Panc1 (cell line): Measurements from ENCODE around the gene TIGD3. TPM values are rescaled to one million over a fixed set of nuclear protein-coding genes. Genes with fewer than 3 reads are reported as not detected.

Experiments
- ATAC-seq: fragments of 200-7000 bp; cut with Tn5 transposase; 2 replicates; pipeline ENCODE4 v1.9.1; 2020; ENCODE audit warnings: mild to moderate bottlenecking, moderate library complexity
- BruUV-seq: library from RNA; stranded (reverse); fragments of 400-500 nt; replicated peaks from 2 replicates; lab custom pipeline; 2021; lab: Mats Ljungman, UMichigan
- CTCF ChIA-PET: fragments of 300-600 bp; sonication (Branson Sonifier 250); formaldehyde crosslinking; loops from one replicate; lab custom pipeline; 2022; ENCODE audit warnings: antibody characterized with exemption; lab: Charles Lee
- POLR2A ChIA-PET: fragments of 300-600 bp; sonication (Branson Sonifier 250); formaldehyde crosslinking; loops from one replicate; lab custom pipeline; 2022; ENCODE audit warnings: antibody characterized with exemption; lab: Charles Lee
- DNase-seq: peaks from one replicate; pipeline ENCODE4 v3.0.0-alpha.2; 2010; ENCODE audit warnings: low read depth, low spot score
- H3K27ac ChIP-seq: 2 replicates; pipeline ENCODE4 v1.5.1; 2011; ENCODE audit warnings: mild to moderate bottlenecking, low read length, inconsistent platforms
- H3K27me3 ChIP-seq: fragments of 200-500 bp; sonication (Bioruptor generic); 2 replicates; pipeline ENCODE4 v1.6.0; 2014; ENCODE audit warnings: low read length, inconsistent platforms; ENCODE audit not compliant: control insufficient read depth, insufficient read depth
- H3K36me3 ChIP-seq: fragments of 200-500 bp; sonication (Bioruptor generic); 2 replicates; pipeline ENCODE4 v1.5.1; 2014; ENCODE audit warnings: inconsistent platforms, mild to moderate bottlenecking, low read length, moderate library complexity; ENCODE audit not compliant: control insufficient read depth, insufficient read depth
- H3K4me1 ChIP-seq: 2 replicates; pipeline ENCODE4 v1.5.1; 2011; ENCODE audit warnings: inconsistent platforms, mild to moderate bottlenecking, low read length, moderate library complexity; ENCODE audit not compliant: control insufficient read depth, insufficient read depth
- H3K4me3 ChIP-seq, 2 experiments: 2 replicates each; pipeline ENCODE4 v1.5.1; 2011 to 2012; ENCODE audit warnings: low read depth in 2 of 2, low read length in 2 of 2, mild to moderate bottlenecking in 2 of 2, inconsistent platforms in 1 of 2, moderate library complexity in 1 of 2
- H3K9me3 ChIP-seq: fragments of 200-500 bp; sonication (Bioruptor generic); 2 replicates; pipeline ENCODE4 v1.5.1; 2014; ENCODE audit warnings: low read depth, mild to moderate bottlenecking, inconsistent platforms, low read length, moderate library complexity; ENCODE audit not compliant: control insufficient read depth, insufficient read depth
- POLR2AphosphoS5 ChIP-seq: IDR thresholded peaks from 2 replicates; pipeline ENCODE4 v1.6.1; 2012; ENCODE audit warnings: mild to moderate bottlenecking, low read depth, low read length, moderate library complexity
- SIN3A ChIP-seq: IDR thresholded peaks from 2 replicates; pipeline ENCODE4 v1.6.1; 2012; ENCODE audit warnings: low read depth, mild to moderate bottlenecking, low read length, moderate library complexity, borderline replicate concordance; ENCODE audit not compliant: insufficient read depth
- TCF7L2 ChIP-seq: IDR thresholded peaks from 2 replicates; pipeline ENCODE4 v1.6.1; 2011; ENCODE audit warnings: mild to moderate bottlenecking, low read depth, low read length, inconsistent platforms
- in situ Hi-C: cut with HindIII; loops from 2 replicates; pipeline ENCODE4 v1.10.0; 2016; ENCODE audit warnings: low sequenced_read_pairs, low pct_unique_long_range_greater_than_20kb
- intact Hi-C: fragments of 100-400 bp; cut with micrococcal nuclease; formaldehyde crosslinking; loops from one replicate; pipeline ENCODE4 v1.10.0; 2022; ENCODE audit not compliant: unreplicated experiment
- total RNA-seq: library from RNA; stranded (reverse); gene quantifications from one replicate; pipeline ENCODE4 v1.2.1, GENCODE V29; 2021; ENCODE audit not compliant: unreplicated experiment
- TF ChIP-seq, protein P1 (sequence below), 2 experiments: IDR thresholded peaks; 2 replicates each; pipeline ENCODE4 v1.6.1; 2011 to 2012; ENCODE audit warnings: low read depth in 2 of 2, control low read depth in 1 of 2, low read length in 1 of 2, mild to moderate bottlenecking in 1 of 2, moderate library complexity in 1 of 2; ENCODE audit not compliant: insufficient read depth in 1 of 2
- TF ChIP-seq, protein P2 (sequence below): fragments of 450-650 bp; IDR thresholded peaks from 2 replicates; pipeline ENCODE4 v1.5.1; 2017; ENCODE audit warnings: mild to moderate bottlenecking

Gene TIGD3
- total RNA-seq, 1 experiment from 2014 or later, result 2.4 TPM

DNA sequence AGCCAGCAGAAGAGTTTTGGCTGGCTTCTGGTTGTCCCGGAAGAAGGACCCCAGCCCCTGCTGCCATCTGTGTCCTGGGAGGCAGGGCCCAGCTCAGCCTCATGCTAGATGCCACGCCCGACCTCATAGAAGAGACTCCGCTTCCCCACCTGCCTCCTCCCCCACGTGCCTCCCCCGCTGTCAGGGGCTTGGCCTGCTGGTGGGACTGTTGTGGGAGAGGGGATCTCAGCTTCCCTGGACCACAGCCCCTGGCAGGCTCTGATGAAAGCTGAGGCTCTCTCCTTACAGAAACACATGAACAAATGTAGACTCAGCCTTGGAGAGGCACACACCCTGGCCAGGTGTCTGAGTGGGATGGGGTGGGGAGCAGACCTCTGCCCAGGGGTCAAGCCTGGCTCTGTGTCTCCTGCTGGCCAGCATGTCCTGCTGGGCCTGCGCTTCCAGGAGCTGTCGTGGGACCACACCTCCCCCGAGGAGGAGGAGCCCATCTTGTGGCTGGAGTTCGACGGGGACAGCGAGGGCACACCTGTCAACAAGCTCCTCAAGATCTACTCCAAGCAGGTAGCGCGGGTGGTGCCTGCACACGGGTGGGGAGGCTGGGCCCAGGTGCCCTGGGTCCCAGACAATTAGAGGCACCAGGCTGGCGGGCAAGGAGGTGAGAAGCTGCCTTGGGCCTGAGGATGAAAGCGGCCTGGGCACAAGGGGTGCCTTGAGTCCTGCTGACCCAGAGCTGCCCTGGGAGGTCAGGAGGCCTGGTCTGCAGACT, 45.9 kb downstream of the TIGD3 start:
- ChIA-PET CTCF (interaction anchor here (0.5 kb wide), 1 partner anchor 117 kb away, joined by 3 read pairs; no protein-coding TSS in a partner anchor), POLR2A (interaction anchor here (1.1 kb wide), 1 partner anchor 9 kb away, joined by 7 read pairs; no protein-coding TSS in a partner anchor)
- intact Hi-C loops, result no loop called here
- TF ChIP-seq, protein P1, sequence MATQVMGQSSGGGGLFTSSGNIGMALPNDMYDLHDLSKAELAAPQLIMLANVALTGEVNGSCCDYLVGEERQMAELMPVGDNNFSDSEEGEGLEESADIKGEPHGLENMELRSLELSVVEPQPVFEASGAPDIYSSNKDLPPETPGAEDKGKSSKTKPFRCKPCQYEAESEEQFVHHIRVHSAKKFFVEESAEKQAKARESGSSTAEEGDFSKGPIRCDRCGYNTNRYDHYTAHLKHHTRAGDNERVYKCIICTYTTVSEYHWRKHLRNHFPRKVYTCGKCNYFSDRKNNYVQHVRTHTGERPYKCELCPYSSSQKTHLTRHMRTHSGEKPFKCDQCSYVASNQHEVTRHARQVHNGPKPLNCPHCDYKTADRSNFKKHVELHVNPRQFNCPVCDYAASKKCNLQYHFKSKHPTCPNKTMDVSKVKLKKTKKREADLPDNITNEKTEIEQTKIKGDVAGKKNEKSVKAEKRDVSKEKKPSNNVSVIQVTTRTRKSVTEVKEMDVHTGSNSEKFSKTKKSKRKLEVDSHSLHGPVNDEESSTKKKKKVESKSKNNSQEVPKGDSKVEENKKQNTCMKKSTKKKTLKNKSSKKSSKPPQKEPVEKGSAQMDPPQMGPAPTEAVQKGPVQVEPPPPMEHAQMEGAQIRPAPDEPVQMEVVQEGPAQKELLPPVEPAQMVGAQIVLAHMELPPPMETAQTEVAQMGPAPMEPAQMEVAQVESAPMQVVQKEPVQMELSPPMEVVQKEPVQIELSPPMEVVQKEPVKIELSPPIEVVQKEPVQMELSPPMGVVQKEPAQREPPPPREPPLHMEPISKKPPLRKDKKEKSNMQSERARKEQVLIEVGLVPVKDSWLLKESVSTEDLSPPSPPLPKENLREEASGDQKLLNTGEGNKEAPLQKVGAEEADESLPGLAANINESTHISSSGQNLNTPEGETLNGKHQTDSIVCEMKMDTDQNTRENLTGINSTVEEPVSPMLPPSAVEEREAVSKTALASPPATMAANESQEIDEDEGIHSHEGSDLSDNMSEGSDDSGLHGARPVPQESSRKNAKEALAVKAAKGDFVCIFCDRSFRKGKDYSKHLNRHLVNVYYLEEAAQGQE (IDR thresholded peaks at IDR 0.05; ENCODE audit: insufficient read depth in 1 of 2, low read depth in 2 of 2, low read length in 1 of 2), result no peak
- TF ChIP-seq SIN3A (no peak), POLR2AphosphoS5 (no peak), TCF7L2 (no peak)
- TF ChIP-seq, protein P2, sequence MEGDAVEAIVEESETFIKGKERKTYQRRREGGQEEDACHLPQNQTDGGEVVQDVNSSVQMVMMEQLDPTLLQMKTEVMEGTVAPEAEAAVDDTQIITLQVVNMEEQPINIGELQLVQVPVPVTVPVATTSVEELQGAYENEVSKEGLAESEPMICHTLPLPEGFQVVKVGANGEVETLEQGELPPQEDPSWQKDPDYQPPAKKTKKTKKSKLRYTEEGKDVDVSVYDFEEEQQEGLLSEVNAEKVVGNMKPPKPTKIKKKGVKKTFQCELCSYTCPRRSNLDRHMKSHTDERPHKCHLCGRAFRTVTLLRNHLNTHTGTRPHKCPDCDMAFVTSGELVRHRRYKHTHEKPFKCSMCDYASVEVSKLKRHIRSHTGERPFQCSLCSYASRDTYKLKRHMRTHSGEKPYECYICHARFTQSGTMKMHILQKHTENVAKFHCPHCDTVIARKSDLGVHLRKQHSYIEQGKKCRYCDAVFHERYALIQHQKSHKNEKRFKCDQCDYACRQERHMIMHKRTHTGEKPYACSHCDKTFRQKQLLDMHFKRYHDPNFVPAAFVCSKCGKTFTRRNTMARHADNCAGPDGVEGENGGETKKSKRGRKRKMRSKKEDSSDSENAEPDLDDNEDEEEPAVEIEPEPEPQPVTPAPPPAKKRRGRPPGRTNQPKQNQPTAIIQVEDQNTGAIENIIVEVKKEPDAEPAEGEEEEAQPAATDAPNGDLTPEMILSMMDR, result no peak
- Histone ChIP-seq H3K4me3 (no peak overlapping the region), H3K9me3 (no peaks in the 10 kb centered on the region), H3K36me3 (peaks cover 3% of the 10 kb centered on the region; the same call in 1 of the 2 replicates), H3K27me3 (no peaks in the 10 kb centered on the region), H3K4me1 (no peaks in the 10 kb centered on the region), H3K27ac (no peak overlapping the region)
- DNase-seq (no peak), ATAC-seq (peak; percentile 22)
- in situ Hi-C loops, result no loop called here
- no TSS peak for BruUV-seq

DNA sequence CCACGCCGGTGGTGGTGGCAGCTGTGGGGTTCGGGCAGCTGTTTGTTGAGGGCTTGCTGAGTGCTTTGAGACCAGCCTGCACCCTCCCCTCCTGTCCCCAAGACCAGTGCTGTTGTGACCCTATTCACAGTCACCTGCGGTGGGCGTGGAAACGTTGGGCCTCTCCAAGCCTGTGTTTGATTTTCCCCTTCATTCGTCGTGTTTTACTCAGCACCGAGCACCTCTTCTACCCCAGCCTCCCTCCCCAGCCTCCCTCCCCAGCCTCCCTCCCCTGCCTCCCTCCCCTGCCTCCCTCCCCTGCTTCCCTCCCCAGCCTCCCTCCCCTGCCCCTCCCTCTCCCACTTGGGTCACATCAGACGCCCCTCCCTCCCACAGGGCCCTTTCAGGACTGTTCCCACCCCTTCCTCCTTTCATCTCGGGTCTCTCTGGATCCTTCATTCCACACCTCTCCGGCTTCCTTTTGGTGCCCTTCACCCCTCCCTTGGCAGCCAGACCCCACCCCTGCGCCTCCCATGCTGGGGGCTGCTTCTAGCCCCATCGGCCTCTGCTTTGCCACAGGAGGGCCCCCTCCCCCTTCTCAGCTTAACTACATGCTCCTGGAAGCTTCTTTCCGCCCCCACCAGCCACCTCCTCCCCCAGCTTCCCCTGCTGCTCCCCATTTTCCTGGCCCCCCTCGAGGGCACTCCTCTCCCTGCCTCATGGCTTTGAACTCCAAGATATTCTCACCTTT, 46.7 kb downstream of the TIGD3 start:
- no peaks in the 10 kb centered on the region for H3K4me1 ChIP-seq
- in situ Hi-C loops, result no loop called here
- POLR2A ChIA-PET, result interaction anchor here (1.1 kb wide), 1 partner anchor 10 kb away, joined by 7 read pairs; no protein-coding TSS in a partner anchor
- CTCF ChIA-PET, result interaction anchor here (0.5 kb wide), 1 partner anchor 116 kb away, joined by 3 read pairs; no protein-coding TSS in a partner anchor
- no peak for TF ChIP-seq SIN3A
- TF ChIP-seq POLR2AphosphoS5, result no peak
- TF ChIP-seq, protein P2, result no peak
- no peak for TF ChIP-seq TCF7L2
- TF ChIP-seq, protein P1 (IDR thresholded peaks at IDR 0.05; ENCODE audit: insufficient read depth in 1 of 2, low read depth in 2 of 2, low read length in 1 of 2), result no peak
- H3K9me3 ChIP-seq, result no peaks in the 10 kb centered on the region
- H3K27me3 ChIP-seq, result no peaks in the 10 kb centered on the region
- ATAC-seq (no peak), DNase-seq (no peak)
- BruUV-seq, result no TSS peak
- no peak overlapping the region for H3K4me3 ChIP-seq
- intact Hi-C loops, result no loop called here
- H3K36me3 ChIP-seq, result peaks cover 3% of the 10 kb centered on the region; the same call in 1 of the 2 replicates
- no peak overlapping the region for H3K27ac ChIP-seq
